Measurements from ENCODE around the gene CENPT.
A peak's percentile ranks its signal among the peaks of the same experiment; 100 is the strongest.

The CENPT gene

GRCh38 chr16:67807148-67807682, 40.3 kb downstream of the CENPT start:
- H2AFZ ChIP-seq (ENCODE audit: low read depth, low read length) = peak overlapping the region; percentile 82
- H3K79me2 ChIP-seq (ENCODE audit: insufficient read depth, low read length) = peaks cover 37% of the 10 kb centered on the region
- no peak for DNase-seq
- peaks cover 32% of the 10 kb centered on the region for H3K4me1 ChIP-seq (ENCODE audit: insufficient read depth, low read length)
- peaks cover 22% of the 10 kb centered on the region for H3K36me3 ChIP-seq (ENCODE audit: insufficient read depth, low read length)
- no peak overlapping the region for H3K27ac ChIP-seq (ENCODE audit: low read length)
- no peak for TF ChIP-seq CTCF (IDR thresholded peaks at IDR 0.05; ENCODE audit: borderline replicate concordance, extremely low read depth, low read length, poor library complexity, severe bottlenecking)
- no peak for TF ChIP-seq EZH2 (IDR thresholded peaks at IDR 0.05; ENCODE audit: borderline replicate concordance, low read depth, low read length, severe bottlenecking)
- ATAC-seq (ENCODE audit: insufficient read depth, low read depth) = no peak
- no peaks in the 10 kb centered on the region for H3K27me3 ChIP-seq (ENCODE audit: insufficient read depth, low read length, poor library complexity)
- peak overlapping the region; percentile 78 for H3K9ac ChIP-seq (ENCODE audit: low read depth, low read length)
- peak overlapping the region; percentile 92 for H3K4me2 ChIP-seq (ENCODE audit: insufficient read depth, low read length)
- no peaks in the 10 kb centered on the region for H3K9me3 ChIP-seq (ENCODE audit: insufficient read depth, low read length, severe bottlenecking)
- H3K4me3 ChIP-seq (ENCODE audit: low read depth in 1 of 2, low read length in 2 of 2) = peak overlapping the region; percentile 86 to 91; a peak in 3 of 4 replicates
- H4K20me1 ChIP-seq (ENCODE audit: insufficient read depth, low read length) = no peaks in the 10 kb centered on the region; the same call in 1 of the 2 replicates

GRCh38 chr16:67806428-67807147, 40.9 kb downstream of the CENPT start, which contains the start of the genes RANBP10 and TSNAXIP1:
TSS of gene RANBP10 (minus strand) at chr16:67806560. CDS start at chr16:67806536, 24 bp downstream.
TSS of gene TSNAXIP1 (plus strand) at chr16:67806889. CDS start at chr16:67807150, 261 bp downstream.
- peaks cover 36% of the 10 kb centered on the region for H3K4me1 ChIP-seq (ENCODE audit: insufficient read depth, low read length)
- H3K4me3 ChIP-seq (ENCODE audit: low read depth in 1 of 2, low read length in 2 of 2) = peak within 1 kb of the TSS; percentile 86 to 91
- ATAC-seq (ENCODE audit: insufficient read depth, low read depth) (peak; percentile 96), DNase-seq (peak; percentile 98)
- H3K36me3 ChIP-seq (ENCODE audit: insufficient read depth, low read length) = peaks cover 28% of the 10 kb centered on the region
- H3K79me2 ChIP-seq (ENCODE audit: insufficient read depth, low read length) = peaks cover 44% of the 10 kb centered on the region
- peak within 1 kb of the TSS; percentile 74 for H3K27ac ChIP-seq (ENCODE audit: low read length)
- H4K20me1 ChIP-seq (ENCODE audit: insufficient read depth, low read length) = no peaks in the 10 kb centered on the region; the same call in 1 of the 2 replicates
- no peaks in the 10 kb centered on the region for H3K27me3 ChIP-seq (ENCODE audit: insufficient read depth, low read length, poor library complexity)
- peak within 1 kb of the TSS; percentile 82 for H2AFZ ChIP-seq (ENCODE audit: low read depth, low read length)
- no peaks in the 10 kb centered on the region for H3K9me3 ChIP-seq (ENCODE audit: insufficient read depth, low read length, severe bottlenecking)
- TF ChIP-seq CTCF (IDR thresholded peaks at IDR 0.05; ENCODE audit: borderline replicate concordance, extremely low read depth, low read length, poor library complexity, severe bottlenecking) (no peak), EZH2 (IDR thresholded peaks at IDR 0.05; ENCODE audit: borderline replicate concordance, low read depth, low read length, severe bottlenecking) (no peak)
- peak within 1 kb of the TSS; percentile 92 for H3K4me2 ChIP-seq (ENCODE audit: insufficient read depth, low read length)
- H3K9ac ChIP-seq (ENCODE audit: low read depth, low read length) = peak within 1 kb of the TSS; percentile 78

GRCh38 chr16:67805718-67806427, 41.6 kb downstream of the CENPT start:
- no peaks in the 10 kb centered on the region; the same call in 1 of the 2 replicates for H4K20me1 ChIP-seq (ENCODE audit: insufficient read depth, low read length)
- ATAC-seq (ENCODE audit: insufficient read depth, low read depth) (no peak), DNase-seq (peak; percentile 14)
- peaks cover 51% of the 10 kb centered on the region for H3K79me2 ChIP-seq (ENCODE audit: insufficient read depth, low read length)
- H3K36me3 ChIP-seq (ENCODE audit: insufficient read depth, low read length) = peaks cover 35% of the 10 kb centered on the region
- peak overlapping the region; percentile 74 for H3K27ac ChIP-seq (ENCODE audit: low read length)
- H3K4me3 ChIP-seq (ENCODE audit: low read depth in 1 of 2, low read length in 2 of 2) = peak overlapping the region; percentile 86 to 91
- peak overlapping the region; percentile 78 for H3K9ac ChIP-seq (ENCODE audit: low read depth, low read length)
- H3K4me1 ChIP-seq (ENCODE audit: insufficient read depth, low read length) = peaks cover 36% of the 10 kb centered on the region
- H3K4me2 ChIP-seq (ENCODE audit: insufficient read depth, low read length) = peak overlapping the region; percentile 92
- no peaks in the 10 kb centered on the region for H3K9me3 ChIP-seq (ENCODE audit: insufficient read depth, low read length, severe bottlenecking)
- no peak for TF ChIP-seq CTCF (IDR thresholded peaks at IDR 0.05; ENCODE audit: borderline replicate concordance, extremely low read depth, low read length, poor library complexity, severe bottlenecking)
- no peak for TF ChIP-seq EZH2 (IDR thresholded peaks at IDR 0.05; ENCODE audit: borderline replicate concordance, low read depth, low read length, severe bottlenecking)
- H3K27me3 ChIP-seq (ENCODE audit: insufficient read depth, low read length, poor library complexity) = no peaks in the 10 kb centered on the region
- H2AFZ ChIP-seq (ENCODE audit: low read depth, low read length) = peak overlapping the region; percentile 82
